Transverse colon (tissue), 4 donors: ENCODE results near the gene SLC39A9. TPM values are rescaled to one million over a fixed set of nuclear protein-coding genes. Genes with fewer than 3 reads are reported as not detected.
"Not testable (repeated sequence)": the region's sequence is repeated elsewhere in the genome, so short reads cannot be mapped to it uniquely, and the experiment has no call there.

Experiments
- DNase-seq: peaks from one replicate; pipeline ENCODE4 v3.0.0-alpha.2; 2019
- H3K27ac ChIP-seq, 4 donors: fragments of 200-600 bp; sonication (generic); 2 replicates each; pipeline ENCODE4 v1.5.1; 2016 to 2018; ENCODE audit warnings: inconsistent platforms in 4 of 4
- H3K27me3 ChIP-seq: fragments of 200-600 bp; sonication (generic); 2 replicates; pipeline ENCODE4 v1.5.1; 2017; ENCODE audit warnings: inconsistent platforms
- H3K36me3 ChIP-seq, 4 donors: fragments of 200-600 bp; sonication (generic); 2 replicates each; pipeline ENCODE4 v1.5.1; 2017 to 2019; ENCODE audit warnings: inconsistent platforms in 4 of 4
- H3K4me1 ChIP-seq, 4 donors: fragments of 200-600 bp; sonication (generic); 2 replicates each; pipeline ENCODE4 v1.5.1; 2017 to 2020; ENCODE audit warnings: inconsistent platforms in 4 of 4
- H3K4me3 ChIP-seq, 4 donors: fragments of 200-600 bp; sonication (generic); 1 replicate in 1 of 4; 2 replicates in 3 of 4; pipeline versions ENCODE4 v1.5.1 to v1.6.1; 2017 to 2019; ENCODE audit warnings: inconsistent platforms in 4 of 4
- H3K9me3 ChIP-seq, 2 donors: fragments of 200-600 bp; sonication (generic); 2 replicates each; pipeline ENCODE4 v1.5.1; 2017 to 2019; ENCODE audit warnings: inconsistent platforms in 2 of 2
- EP300 ChIP-seq: sonication (generic); formaldehyde crosslinking; IDR thresholded peaks from one replicate; pipeline ENCODE4 v1.6.1; 2017; ENCODE audit warnings: antibody characterized with exemption, low read depth
- POLR2A ChIP-seq: fragments of 450-650 bp; IDR thresholded peaks from one replicate; pipeline ENCODE4 v1.6.1; 2016; ENCODE audit warnings: antibody characterized with exemption, mild to moderate bottlenecking, moderate library complexity
- POLR2AphosphoS5 ChIP-seq, 3 donors: sonication (generic); formaldehyde crosslinking; IDR thresholded peaks; one replicate each; pipeline ENCODE4 v1.6.1; 2016; ENCODE audit warnings: antibody characterized with exemption in 3 of 3
- WGBS, 2 donors: methylation state at CpG; one replicate each; pipeline ENCODE4 v1.1.5; 2018; ENCODE audit warnings: low coverage in 1 of 2; 5-methylcytosine and 5-hydroxymethylcytosine counted together
- in situ Hi-C, 4 donors: fragments of 200-750 bp; cut with MboI; loops; one replicate each; pipeline versions ENCODE4 v1.15.0 to v1.15.1; 2017; ENCODE audit warnings: low sequenced_read_pairs in 3 of 4, low pct_ligation_motif_present in 1 of 4, low pct_unique_long_range_greater_than_20kb in 1 of 4
- intact Hi-C: fragments of 100-400 bp; cut with DNase I; formaldehyde crosslinking; loops from one replicate; pipeline ENCODE4 v1.15.1; 2023; ENCODE audit warnings: low total_unique reads
- total RNA-seq, 4 donors: library from RNA; depleted of rRNA; stranded (reverse); fragments of >200 nt; gene quantifications; one replicate each; pipeline ENCODE4 v1.1.0, GENCODE V29; 2016
- TF ChIP-seq, protein P1 (sequence below), 5 experiments: fragments of 200-600 bp in 3 of 5; fragments of 450-650 bp in 2 of 5; sonication (generic) in 3 of 5; IDR thresholded peaks; 1 replicate in 2 of 5; 2 replicates in 3 of 5; pipeline ENCODE4 v1.5.1; 2016 to 2017; ENCODE audit warnings: antibody characterized with exemption in 5 of 5, inconsistent platforms in 3 of 5, mild to moderate bottlenecking in 2 of 5, moderate library complexity in 1 of 5

SLC39A9 gene
- total RNA-seq, 4 donors from 2014 or later: 24.5 to 103 (median 72.2) TPM

DNA sequence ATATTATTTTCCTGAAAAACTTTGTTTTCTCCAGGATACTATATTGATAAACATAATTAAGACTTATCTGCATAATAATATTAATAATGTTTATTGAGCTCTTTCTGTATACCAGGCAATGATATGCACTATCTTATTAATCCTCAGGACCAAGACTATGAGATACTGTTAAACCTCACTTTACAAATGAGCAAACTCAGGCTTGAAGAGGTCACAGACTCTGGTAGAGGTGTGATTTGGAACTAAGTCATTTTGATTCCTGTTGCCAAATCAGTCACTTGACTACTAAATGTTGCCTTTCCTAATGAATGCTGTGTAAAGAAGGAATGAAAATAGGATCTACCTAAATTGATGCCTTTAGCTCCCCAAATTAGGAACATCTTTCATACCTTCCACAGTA, 7.3 kb downstream of the SLC39A9 start:
- in situ Hi-C loops: no loop called here
- Histone ChIP-seq H3K27me3 (no peaks in the 10 kb centered on the region), H3K9me3 (no peaks in the 10 kb centered on the region), H3K27ac (no peak overlapping the region), H3K4me1 (peaks cover 2 to 14% (median 9%) of the 10 kb centered on the region in 4 donors), H3K4me3 (no peak overlapping the region), H3K36me3 (peaks cover 0 to 2% (median 0%) of the 10 kb centered on the region in 4 donors)
- TF ChIP-seq, protein P1, sequence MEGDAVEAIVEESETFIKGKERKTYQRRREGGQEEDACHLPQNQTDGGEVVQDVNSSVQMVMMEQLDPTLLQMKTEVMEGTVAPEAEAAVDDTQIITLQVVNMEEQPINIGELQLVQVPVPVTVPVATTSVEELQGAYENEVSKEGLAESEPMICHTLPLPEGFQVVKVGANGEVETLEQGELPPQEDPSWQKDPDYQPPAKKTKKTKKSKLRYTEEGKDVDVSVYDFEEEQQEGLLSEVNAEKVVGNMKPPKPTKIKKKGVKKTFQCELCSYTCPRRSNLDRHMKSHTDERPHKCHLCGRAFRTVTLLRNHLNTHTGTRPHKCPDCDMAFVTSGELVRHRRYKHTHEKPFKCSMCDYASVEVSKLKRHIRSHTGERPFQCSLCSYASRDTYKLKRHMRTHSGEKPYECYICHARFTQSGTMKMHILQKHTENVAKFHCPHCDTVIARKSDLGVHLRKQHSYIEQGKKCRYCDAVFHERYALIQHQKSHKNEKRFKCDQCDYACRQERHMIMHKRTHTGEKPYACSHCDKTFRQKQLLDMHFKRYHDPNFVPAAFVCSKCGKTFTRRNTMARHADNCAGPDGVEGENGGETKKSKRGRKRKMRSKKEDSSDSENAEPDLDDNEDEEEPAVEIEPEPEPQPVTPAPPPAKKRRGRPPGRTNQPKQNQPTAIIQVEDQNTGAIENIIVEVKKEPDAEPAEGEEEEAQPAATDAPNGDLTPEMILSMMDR (IDR thresholded peaks at IDR 0.05): no peak
- no peak for TF ChIP-seq POLR2A
- no peak for TF ChIP-seq POLR2AphosphoS5 (IDR thresholded peaks at IDR 0.05)
- TF ChIP-seq EP300: no peak
- intact Hi-C loops: no loop called here
- no peak for DNase-seq

DNA sequence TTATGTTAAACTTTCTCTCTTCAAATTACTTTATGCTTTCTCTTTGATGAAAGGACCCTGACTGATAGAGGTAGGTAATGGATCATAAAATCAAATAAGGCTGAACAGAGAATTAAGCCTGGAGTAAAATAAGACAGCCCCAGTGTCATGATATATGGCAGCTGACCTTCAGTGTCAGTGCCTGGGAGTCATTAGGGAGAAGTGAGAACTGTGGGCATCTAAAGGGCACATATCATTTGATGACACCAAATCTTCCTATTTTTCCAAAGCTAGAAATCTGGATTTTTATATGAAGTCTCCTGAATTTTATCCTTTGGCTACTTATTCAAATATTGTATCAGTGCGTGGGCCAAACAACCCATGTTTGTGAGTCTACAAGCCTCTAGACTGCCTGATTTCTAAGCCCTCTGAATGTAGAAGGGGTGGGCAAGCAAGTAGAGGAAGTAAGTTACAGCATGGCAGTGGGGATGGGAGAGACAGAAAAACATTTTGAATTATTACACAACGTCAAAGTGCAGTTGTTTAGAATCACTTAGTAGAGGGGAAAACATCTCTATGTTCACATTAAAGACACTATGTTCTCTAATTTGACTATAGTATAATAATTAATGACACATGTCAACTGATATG, 10.0 kb downstream of the SLC39A9 start:
- TF ChIP-seq POLR2AphosphoS5 (IDR thresholded peaks at IDR 0.05) (no peak), POLR2A (no peak), EP300 (no peak)
- TF ChIP-seq, protein P1 (IDR thresholded peaks at IDR 0.05): no peak
- Histone ChIP-seq H3K27ac (no peak overlapping the region), H3K4me3 (no peak overlapping the region), H3K36me3 (peaks cover 0 to 2% (median 0%) of the 10 kb centered on the region in 4 donors), H3K9me3 (no peaks in the 10 kb centered on the region), H3K4me1 (no peaks in the 10 kb centered on the region), H3K27me3 (no peaks in the 10 kb centered on the region)
- 83 to 89% methylated on average over 2 of the region's 2 CpGs for WGBS, 2 donors
- intact Hi-C loops: no loop called here
- DNase-seq: no peak
- in situ Hi-C loops: no loop called here

DNA sequence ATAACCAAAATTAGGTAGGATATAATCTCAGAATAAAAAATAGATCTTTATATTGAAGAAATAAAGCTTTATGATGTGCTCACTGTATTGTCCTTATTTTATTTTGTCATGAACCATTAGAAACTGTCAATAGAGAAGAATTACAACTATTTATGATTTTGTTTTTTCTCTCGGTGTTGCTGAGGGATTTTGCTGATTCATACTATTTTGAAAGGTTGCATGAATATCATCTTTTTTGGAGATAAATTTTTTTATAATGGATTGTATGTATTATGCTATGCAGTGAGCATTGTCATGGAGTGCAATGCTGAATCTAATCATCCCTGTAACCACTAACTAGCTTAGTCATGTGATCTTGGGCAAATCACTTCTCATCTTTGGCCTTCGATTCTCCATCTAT, 15.0 kb downstream of the SLC39A9 start:
- 83 to 87% methylated on average over 2 of the region's 2 CpGs for WGBS, 2 donors
- Histone ChIP-seq H3K4me1 (no peaks in the 10 kb centered on the region), H3K27me3 (no peaks in the 10 kb centered on the region), H3K27ac (no peak overlapping the region), H3K9me3 (no peaks in the 10 kb centered on the region), H3K4me3 (no peak overlapping the region), H3K36me3 (peaks cover 0 to 2% (median 0%) of the 10 kb centered on the region in 4 donors)
- TF ChIP-seq, protein P1 (IDR thresholded peaks at IDR 0.05): no peak
- TF ChIP-seq POLR2A: no peak
- TF ChIP-seq POLR2AphosphoS5 (IDR thresholded peaks at IDR 0.05): no peak
- TF ChIP-seq EP300: no peak
- intact Hi-C loops (no loop called here), in situ Hi-C loops (no loop called here)
- DNase-seq: no peak

DNA sequence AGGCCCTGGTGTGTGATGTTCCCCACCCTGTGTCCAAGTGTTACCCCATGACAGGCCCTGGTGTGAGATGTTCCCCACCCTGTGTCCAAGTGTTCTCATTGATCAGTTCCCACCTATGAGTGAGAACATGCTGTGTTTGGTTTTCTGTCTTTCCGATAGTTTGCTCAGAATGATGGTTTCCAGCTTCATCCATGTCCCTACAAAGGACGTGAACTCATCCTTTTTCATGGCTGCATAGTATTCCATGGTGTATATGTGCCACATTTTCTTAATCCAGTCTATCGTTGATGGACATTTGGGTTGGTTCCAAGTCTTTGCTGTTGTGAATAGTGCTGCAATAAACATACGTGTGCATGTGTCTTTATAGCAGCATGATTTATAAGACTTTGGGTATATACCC, 17.6 kb downstream of the SLC39A9 start:
- H3K9me3 ChIP-seq, H3K4me3 ChIP-seq, intact Hi-C loops, H3K27ac ChIP-seq, H3K36me3 ChIP-seq, H3K27me3 ChIP-seq, in situ Hi-C loops, H3K4me1 ChIP-seq, DNase-seq: not testable (repeated sequence)
- 97 to 100% methylated on average over 1 to 4 of the region's 4 CpGs for WGBS, 2 donors

DNA sequence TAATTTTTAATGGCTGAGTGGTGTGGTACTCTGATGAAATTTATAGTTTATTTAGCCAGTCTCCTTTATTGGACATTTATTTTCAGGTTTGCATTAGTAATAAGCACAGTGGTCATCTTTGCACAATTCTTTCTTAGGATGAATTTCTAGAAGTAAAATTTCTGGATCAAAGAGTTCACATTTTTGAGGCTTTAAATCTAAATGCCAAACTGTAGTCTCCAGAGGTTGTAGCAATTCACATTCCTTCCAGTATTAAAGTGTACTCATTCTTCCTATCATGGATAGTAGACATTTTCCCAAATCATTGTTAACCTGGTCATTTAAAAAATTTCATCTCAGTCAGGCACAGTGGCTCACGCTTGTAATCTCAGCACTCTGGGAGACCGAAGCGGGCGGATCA, 24.8 kb downstream of the SLC39A9 start:
- Histone ChIP-seq H3K4me1 (no peaks in the 10 kb centered on the region), H3K27me3 (no peaks in the 10 kb centered on the region), H3K9me3 (no peaks in the 10 kb centered on the region), H3K36me3 (peaks cover 0 to 22% (median 2%) of the 10 kb centered on the region in 4 donors), H3K27ac (no peak overlapping the region), H3K4me3 (no peak overlapping the region)
- intact Hi-C loops: no loop called here
- DNase-seq: no peak
- in situ Hi-C loops: no loop called here
- 100% methylated on average over 2 to 4 of the region's 4 CpGs for WGBS, 2 donors
- TF ChIP-seq, protein P1 (IDR thresholded peaks at IDR 0.05): no peak
- TF ChIP-seq POLR2A (no peak), EP300 (no peak), POLR2AphosphoS5 (IDR thresholded peaks at IDR 0.05) (no peak)
